GM21576 (cell line): ENCODE measurements around the gene HK1.
"Not testable (repeated sequence)": the region's sequence is repeated elsewhere in the genome, so short reads cannot be mapped to it uniquely, and the experiment has no call there.

ENCODE experiments used
- ATAC-seq: cut with Tn5 transposase; IDR thresholded peaks from one replicate; pipeline ENCODE4 v1.9.1; 2021; ENCODE audit warnings: mild to moderate bottlenecking, moderate library complexity; ENCODE audit not compliant: unreplicated experiment

Gene HK1

DNA sequence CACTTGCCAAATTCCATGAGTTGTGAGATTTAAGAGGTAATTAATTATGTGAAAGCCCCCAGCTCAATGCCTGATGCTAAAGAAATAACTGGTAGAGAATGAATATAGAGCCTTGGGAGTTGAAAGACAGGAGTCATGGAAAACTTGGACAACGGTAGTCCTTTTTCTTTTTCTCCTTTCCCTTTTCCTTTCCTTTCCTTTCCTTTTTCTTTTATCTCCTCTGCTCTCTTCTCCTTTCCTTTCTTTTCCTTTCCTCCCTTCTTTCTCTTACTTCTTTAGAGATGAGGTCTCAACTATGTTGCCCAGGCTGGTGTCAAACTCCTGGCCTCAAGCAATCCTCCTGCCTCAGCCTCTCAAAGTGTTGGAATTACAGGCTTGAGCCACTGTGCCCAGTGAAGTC, 165.1 kb downstream of the HK1 start:
- ATAC-seq = no peak

GRCh38 chr10:69445041-69445440, 166.7 kb downstream of the HK1 start:
- no peak for ATAC-seq

- no peak for ATAC-seq
Observed at GRCh38 chr10:69446229-69446628, 167.9 kb downstream of the HK1 start.

- ATAC-seq = no peak
Observed at GRCh38 chr10:69446650-69447151, 168.4 kb downstream of the HK1 start.

DNA sequence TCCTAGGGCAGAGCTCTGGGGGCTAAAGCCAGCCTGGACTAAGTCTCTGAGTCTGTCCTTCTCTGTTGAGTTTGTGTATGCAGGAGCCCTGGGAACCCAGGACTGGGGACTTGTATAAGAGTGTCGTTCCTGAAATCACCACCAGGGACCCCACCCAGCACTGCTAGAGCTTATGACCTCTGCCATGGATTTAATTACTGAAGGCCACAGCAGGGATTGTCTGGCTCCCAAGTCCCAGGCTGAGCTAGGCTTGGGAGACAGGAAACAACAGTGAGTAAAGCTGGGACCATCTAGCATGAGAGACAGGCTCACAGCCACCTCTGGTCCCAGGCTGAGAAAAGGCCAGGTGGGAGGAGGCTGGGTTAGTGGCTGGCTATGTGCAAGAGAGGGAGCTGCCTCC, 171.5 kb downstream of the HK1 start:
- peak; percentile 62 for ATAC-seq

DNA sequence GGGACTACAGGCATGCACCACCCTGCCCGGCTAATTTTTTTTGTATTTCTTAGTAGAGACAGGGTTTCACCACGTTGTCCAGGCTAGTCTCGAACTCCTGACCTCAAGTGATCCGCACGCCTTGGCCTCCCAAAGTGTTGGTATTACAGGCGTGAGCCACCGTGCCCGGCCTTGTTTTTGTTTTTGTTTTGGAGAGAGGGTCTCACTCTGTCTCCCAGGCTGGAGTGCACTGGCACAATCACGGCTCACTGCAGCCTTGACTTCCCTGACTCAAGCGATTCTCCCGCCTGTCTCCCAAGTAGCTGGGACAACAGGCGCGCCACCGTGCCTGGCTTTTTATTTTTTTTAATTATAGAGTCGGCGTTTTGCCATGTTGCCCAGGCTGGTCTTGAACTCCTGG, 172.1 kb downstream of the HK1 start:
- ATAC-seq = not testable (repeated sequence)

- peak; percentile 84 for ATAC-seq
Observed at GRCh38 chr10:69451209-69451783, 173.0 kb downstream of the HK1 start, which contains the start of gene TSPAN15. Gene TSPAN15 (plus strand): TSS chr10:69451465. CDS start chr10:69451595, 130 bp downstream.
